Brain microvascular endothelial cell (primary cell): Measurements from ENCODE around the gene KCNAB2.

ENCODE experiments used
- DNase-seq: peaks from one replicate; pipeline ENCODE4 v3.0.0-alpha.2; 2020
- H3K27ac ChIP-seq: fragments of 250-450 bp; sonication (Bioruptor Pico); 2 replicates; pipeline ENCODE4 v1.5.1; 2020; ENCODE audit warnings: mild to moderate bottlenecking, moderate library complexity
- H3K27me3 ChIP-seq: fragments of 250-450 bp; sonication (Bioruptor Pico); replicated peaks from 2 replicates; pipeline ENCODE4 v1.5.1; 2020; ENCODE audit warnings: mild to moderate bottlenecking
- H3K36me3 ChIP-seq: fragments of 250-450 bp; sonication (Bioruptor Pico); replicated peaks from 2 replicates; pipeline ENCODE4 v1.5.1; 2020; ENCODE audit warnings: mild to moderate bottlenecking
- H3K4me3 ChIP-seq: 2 replicates; pipeline ENCODE4 v1.5.1; 2011; ENCODE audit warnings: low read depth, mild to moderate bottlenecking, control low read depth, low read length, moderate library complexity
- in situ Hi-C: cut with HindIII; loops from 2 replicates; pipeline ENCODE4 v1.10.0; 2017; ENCODE audit warnings: low sequenced_read_pairs, low pct_ligation_motif_present
- TF ChIP-seq, protein P1 (sequence below): IDR thresholded peaks from 2 replicates; pipeline ENCODE4 v1.5.1; 2011; ENCODE audit warnings: low read depth, mild to moderate bottlenecking, moderate library complexity, low read length, control low read depth, inconsistent platforms; ENCODE audit errors: missing control alignments

KCNAB2 gene

DNA sequence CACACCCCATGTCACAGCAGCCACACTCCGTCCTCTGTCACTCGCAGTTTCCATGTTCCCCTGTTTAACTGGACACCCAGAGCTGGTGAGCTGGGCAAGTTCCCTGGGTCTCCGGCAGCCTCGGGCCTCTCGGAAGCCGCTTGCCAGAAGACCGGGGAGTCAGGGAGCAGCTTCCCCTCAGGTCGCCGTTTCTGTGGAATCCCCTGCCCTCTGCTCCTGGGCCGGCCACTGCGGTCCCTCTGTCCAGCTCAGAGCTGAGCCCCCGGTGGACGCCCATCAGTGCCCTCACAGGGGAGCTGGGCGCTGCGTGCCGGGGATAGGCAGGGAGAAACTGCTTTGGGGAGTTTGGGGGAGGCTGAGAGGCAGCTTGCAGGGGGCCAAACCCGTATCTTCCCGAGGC, 37.7 kb downstream of the KCNAB2 start:
- peaks cover 24% of the 10 kb centered on the region for H3K27me3 ChIP-seq
- in situ Hi-C loops, result no loop called here

DNA sequence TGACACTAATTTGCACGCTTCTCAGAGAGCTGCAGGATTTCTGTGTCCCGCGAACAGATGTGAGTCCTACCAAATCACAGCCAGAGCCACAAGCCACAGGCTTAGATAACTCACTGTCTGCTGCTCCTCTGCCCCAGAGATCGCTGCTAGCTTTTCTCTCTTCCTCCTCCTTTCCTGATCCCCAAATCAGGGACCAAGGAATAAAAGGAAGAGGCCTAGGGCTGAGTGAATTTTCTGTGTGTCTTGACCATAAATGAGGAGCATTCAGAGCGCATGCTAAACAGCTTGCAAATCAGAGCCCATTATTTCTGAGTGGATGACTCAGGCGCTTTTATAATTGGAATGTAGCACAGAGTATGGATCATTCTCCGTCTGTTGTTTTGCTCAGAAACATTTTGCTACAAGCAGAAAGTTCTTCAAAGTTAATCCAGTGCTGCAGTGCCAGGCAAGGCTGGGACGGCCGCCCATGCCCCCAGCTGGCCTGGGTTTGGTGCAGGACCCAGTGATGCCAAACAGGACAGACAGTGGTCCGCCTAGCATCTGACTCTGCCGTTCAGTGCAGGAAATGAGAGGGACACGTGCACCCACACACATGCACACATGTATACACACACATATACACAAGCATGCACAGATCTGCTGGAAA, 38.2 kb downstream of the KCNAB2 start:
- H3K27ac ChIP-seq, result no peak overlapping the region
- TF ChIP-seq, protein P1, sequence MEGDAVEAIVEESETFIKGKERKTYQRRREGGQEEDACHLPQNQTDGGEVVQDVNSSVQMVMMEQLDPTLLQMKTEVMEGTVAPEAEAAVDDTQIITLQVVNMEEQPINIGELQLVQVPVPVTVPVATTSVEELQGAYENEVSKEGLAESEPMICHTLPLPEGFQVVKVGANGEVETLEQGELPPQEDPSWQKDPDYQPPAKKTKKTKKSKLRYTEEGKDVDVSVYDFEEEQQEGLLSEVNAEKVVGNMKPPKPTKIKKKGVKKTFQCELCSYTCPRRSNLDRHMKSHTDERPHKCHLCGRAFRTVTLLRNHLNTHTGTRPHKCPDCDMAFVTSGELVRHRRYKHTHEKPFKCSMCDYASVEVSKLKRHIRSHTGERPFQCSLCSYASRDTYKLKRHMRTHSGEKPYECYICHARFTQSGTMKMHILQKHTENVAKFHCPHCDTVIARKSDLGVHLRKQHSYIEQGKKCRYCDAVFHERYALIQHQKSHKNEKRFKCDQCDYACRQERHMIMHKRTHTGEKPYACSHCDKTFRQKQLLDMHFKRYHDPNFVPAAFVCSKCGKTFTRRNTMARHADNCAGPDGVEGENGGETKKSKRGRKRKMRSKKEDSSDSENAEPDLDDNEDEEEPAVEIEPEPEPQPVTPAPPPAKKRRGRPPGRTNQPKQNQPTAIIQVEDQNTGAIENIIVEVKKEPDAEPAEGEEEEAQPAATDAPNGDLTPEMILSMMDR, result no peak
- DNase-seq, result no peak
- H3K4me3 ChIP-seq, result no peak overlapping the region
- H3K27me3 ChIP-seq, result peaks cover 24% of the 10 kb centered on the region
- no peaks in the 10 kb centered on the region for H3K36me3 ChIP-seq
- in situ Hi-C loops, result no loop called here

More for the DNA sequence above, 37.7 kb downstream of the KCNAB2 start:
- Histone ChIP-seq H3K27ac (no peak overlapping the region), H3K4me3 (no peak overlapping the region), H3K36me3 (no peaks in the 10 kb centered on the region)
- TF ChIP-seq, protein P1, result no peak
- no peak for DNase-seq

DNA sequence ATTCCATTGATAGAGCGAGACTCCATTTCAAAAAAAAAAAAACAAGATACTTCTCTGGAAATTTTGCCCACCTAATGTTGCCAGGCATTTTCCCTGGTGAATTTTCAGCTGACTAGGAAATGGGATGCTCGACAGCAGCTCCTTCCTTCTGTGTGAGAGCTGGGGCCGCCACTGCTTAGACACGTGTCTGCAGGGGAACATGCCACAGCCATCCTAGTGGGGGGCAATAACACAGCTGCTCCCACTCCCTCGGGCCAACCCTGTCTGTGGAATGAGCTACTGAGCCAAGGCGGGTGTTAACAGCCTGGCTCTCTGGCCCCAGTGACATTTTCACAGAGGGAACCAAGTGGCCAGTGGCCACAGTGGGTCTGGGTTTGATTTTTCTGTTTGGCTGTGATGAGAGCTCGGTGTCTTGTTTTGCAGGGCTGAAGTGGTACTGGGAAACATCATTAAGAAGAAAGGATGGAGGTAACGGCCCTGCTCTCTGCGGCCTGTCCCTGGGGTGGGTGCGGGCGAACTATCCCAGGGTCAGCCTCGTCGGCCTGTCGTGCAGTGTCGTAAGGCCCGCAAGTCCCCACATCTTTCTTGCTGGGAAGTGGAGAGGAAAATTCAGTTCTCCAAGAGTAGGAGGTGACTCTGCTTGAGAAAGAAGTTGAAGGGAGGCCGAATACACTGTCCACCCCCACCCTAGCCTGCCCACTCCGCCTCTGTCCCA, 39.2 kb downstream of the KCNAB2 start:
- Histone ChIP-seq H3K27ac (no peak overlapping the region), H3K36me3 (no peaks in the 10 kb centered on the region), H3K4me3 (no peak overlapping the region), H3K27me3 (peaks cover 24% of the 10 kb centered on the region)
- DNase-seq, result no peak
- in situ Hi-C loops, result no loop called here
- TF ChIP-seq, protein P1, result no peak

DNA sequence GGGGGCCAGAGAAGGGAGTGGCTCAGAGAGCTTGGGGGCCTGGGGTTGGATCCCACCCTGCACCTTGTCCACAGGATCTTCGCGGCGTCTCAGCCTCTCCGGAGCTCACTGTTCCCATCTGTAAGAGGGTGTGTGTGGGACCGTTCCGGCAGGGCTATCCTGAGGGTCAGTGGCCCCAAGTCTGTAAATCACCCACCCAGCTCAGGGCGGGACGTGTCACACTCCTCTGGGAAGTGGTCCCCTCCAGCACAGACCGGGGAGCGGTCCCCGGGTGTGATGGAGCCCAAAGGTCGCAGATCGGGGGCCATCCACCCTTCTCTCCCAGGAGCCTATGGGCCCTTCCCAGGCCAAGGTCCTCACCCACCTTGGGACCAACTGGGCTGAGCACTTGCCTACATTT, 40.0 kb downstream of the KCNAB2 start:
- H3K4me3 ChIP-seq, result no peak overlapping the region
- no peaks in the 10 kb centered on the region for H3K36me3 ChIP-seq
- TF ChIP-seq, protein P1, result no peak
- DNase-seq, result no peak
- peaks cover 21% of the 10 kb centered on the region for H3K27me3 ChIP-seq
- in situ Hi-C loops, result no loop called here
- no peak overlapping the region for H3K27ac ChIP-seq

DNA sequence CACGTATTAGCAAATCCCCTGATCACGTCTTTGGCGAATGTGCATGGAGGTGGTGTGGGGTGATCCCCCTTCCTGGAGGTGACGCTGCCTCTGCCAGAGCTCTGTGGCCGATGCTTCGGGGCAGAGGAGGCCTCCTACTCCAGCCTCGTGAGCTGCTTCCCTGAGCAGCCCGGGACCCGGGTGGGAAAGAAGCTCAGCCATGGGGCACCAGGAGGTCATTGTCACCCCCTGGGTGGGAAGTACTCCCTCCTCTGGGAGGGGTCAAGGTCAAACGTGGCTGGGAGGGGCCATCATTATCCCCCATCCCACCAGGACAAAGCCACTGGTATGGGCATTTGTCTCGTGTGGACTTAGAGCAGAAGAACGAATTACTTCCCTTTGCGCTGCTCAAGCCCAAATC, 40.7 kb downstream of the KCNAB2 start:
- TF ChIP-seq, protein P1, result no peak
- in situ Hi-C loops, result no loop called here
- Histone ChIP-seq H3K27me3 (peaks cover 19% of the 10 kb centered on the region), H3K4me3 (no peak overlapping the region), H3K27ac (no peak overlapping the region), H3K36me3 (no peaks in the 10 kb centered on the region)
- no peak for DNase-seq
